GM19351 (cell line): Measurements from ENCODE around the gene SLIT1.

ENCODE experiments used
- ATAC-seq: cut with Tn5 transposase; IDR thresholded peaks from one replicate; pipeline ENCODE4 v1.9.1; 2021; ENCODE audit warnings: mild to moderate bottlenecking, moderate library complexity; ENCODE audit not compliant: unreplicated experiment

SLIT1 gene

GRCh38 chr10:97185326-97186058 is at the start of gene SLIT1:
Gene SLIT1 (minus strand): TSS chr10:97185959. CDS start chr10:97185674, 285 bp downstream.
- no peak for ATAC-seq

- no peak for ATAC-seq
These were observed 49.6 kb upstream of the SLIT1 start for GRCh38 chr10:97235353-97235752.

- no peak for ATAC-seq
These were observed 48.6 kb upstream of the SLIT1 start for GRCh38 chr10:97234400-97234799.

- ATAC-seq: no peak
These were observed 44.4 kb upstream of the SLIT1 start for GRCh38 chr10:97230146-97230545.

GRCh38 chr10:97229322-97230015 is 43.7 kb upstream of the SLIT1 start:
- ATAC-seq: no peak

GRCh38 chr10:97228775-97229157 is 43.0 kb upstream of the SLIT1 start:
- ATAC-seq: no peak

GRCh38 chr10:97228130-97228774 is 42.5 kb upstream of the SLIT1 start:
- ATAC-seq: no peak

- ATAC-seq: no peak
These were observed 40.6 kb upstream of the SLIT1 start for GRCh38 chr10:97226398-97226797.

GRCh38 chr10:97224483-97225435 is 39.0 kb upstream of the SLIT1 start:
- ATAC-seq: no peak

- ATAC-seq: no peak
These were observed 36.7 kb upstream of the SLIT1 start for GRCh38 chr10:97222326-97222961.

- ATAC-seq: no peak
These were observed 34.6 kb upstream of the SLIT1 start for GRCh38 chr10:97220355-97220754.

- no peak for ATAC-seq
These were observed 31.5 kb upstream of the SLIT1 start for GRCh38 chr10:97217299-97217698.

GRCh38 chr10:97215619-97216260 is 30.0 kb upstream of the SLIT1 start:
- ATAC-seq: no peak

GRCh38 chr10:97213431-97213830 is 27.7 kb upstream of the SLIT1 start:
- no peak for ATAC-seq

GRCh38 chr10:97211229-97211628 is 25.5 kb upstream of the SLIT1 start:
- no peak for ATAC-seq

- ATAC-seq: no peak
These were observed 24.8 kb upstream of the SLIT1 start for GRCh38 chr10:97210543-97210960.

GRCh38 chr10:97207756-97208346 is 22.1 kb upstream of the SLIT1 start:
- no peak for ATAC-seq

GRCh38 chr10:97207131-97207530 is 21.4 kb upstream of the SLIT1 start:
- no peak for ATAC-seq
